HEK293 (cell line): ENCODE results near the gene FAAP100.
A peak's percentile ranks its signal among the peaks of the same experiment; 100 is the strongest.

Source experiments
- ATF2 ChIP-seq: fragments of 450-650 bp; formaldehyde crosslinking; IDR thresholded peaks from 2 replicates; pipeline ENCODE4 v1.5.1; 2016; ENCODE audit warnings: missing biosample characterization, missing genetic modification characterization, low read depth
- BCL11B ChIP-seq: fragments of 450-650 bp; formaldehyde crosslinking; IDR thresholded peaks from 2 replicates; pipeline ENCODE4 v1.5.1; 2016; ENCODE audit warnings: low read depth, missing biosample characterization, missing genetic modification characterization
- HOXC10 ChIP-seq: sonication (generic); formaldehyde crosslinking; IDR thresholded peaks from 2 replicates; pipeline ENCODE4 v1.8.1; 2023; ENCODE audit warnings: mild to moderate bottlenecking, missing genetic modification reagents
- KLF8 ChIP-seq: fragments of 450-650 bp; formaldehyde crosslinking; IDR thresholded peaks from 2 replicates; pipeline ENCODE4 v1.5.1; 2016; ENCODE audit warnings: missing biosample characterization, missing genetic modification characterization
- MYNN ChIP-seq: fragments of 450-650 bp; formaldehyde crosslinking; IDR thresholded peaks from 2 replicates; pipeline ENCODE4 v1.5.1; 2016; ENCODE audit warnings: missing biosample characterization, missing genetic modification characterization, borderline replicate concordance
- MZF1 ChIP-seq: fragments of 450-650 bp; formaldehyde crosslinking; IDR thresholded peaks from 2 replicates; pipeline ENCODE4 v1.5.1; 2017; ENCODE audit warnings: missing biosample characterization, missing genetic modification characterization, borderline replicate concordance
- OVOL3 ChIP-seq: fragments of 450-650 bp; formaldehyde crosslinking; IDR thresholded peaks from 2 replicates; pipeline ENCODE4 v1.5.1; 2016; ENCODE audit warnings: missing biosample characterization, missing genetic modification characterization
- TCF7L2 ChIP-seq: IDR thresholded peaks from 2 replicates; pipeline ENCODE4 v1.6.1; 2011; ENCODE audit warnings: low read depth, mild to moderate bottlenecking, inconsistent platforms, low read length, moderate library complexity, borderline replicate concordance
- WT1 ChIP-seq: fragments of 450-650 bp; formaldehyde crosslinking; IDR thresholded peaks from 2 replicates; pipeline ENCODE4 v1.5.1; 2016; ENCODE audit warnings: missing biosample characterization, missing genetic modification characterization
- YY1 ChIP-seq: fragments of 450-650 bp; formaldehyde crosslinking; IDR thresholded peaks from 2 replicates; pipeline ENCODE4 v1.5.1; 2018; ENCODE audit warnings: missing biosample characterization, missing genetic modification characterization
- ZBTB10 ChIP-seq: fragments of 450-650 bp; formaldehyde crosslinking; IDR thresholded peaks from 2 replicates; pipeline ENCODE4 v1.5.1; 2016; ENCODE audit warnings: missing biosample characterization, missing genetic modification characterization
- ZBTB26 ChIP-seq: fragments of 450-650 bp; formaldehyde crosslinking; optimal IDR thresholded peaks from 2 replicates; pipeline ENCODE3; 2016; ENCODE audit warnings: missing biosample characterization, mild to moderate bottlenecking, missing genetic modification characterization
- ZNF112 ChIP-seq: fragments of 450-650 bp; formaldehyde crosslinking; IDR thresholded peaks from 2 replicates; pipeline ENCODE4 v1.5.0; 2017; ENCODE audit warnings: missing biosample characterization, missing genetic modification characterization
- ZNF121 ChIP-seq: fragments of 450-650 bp; formaldehyde crosslinking; IDR thresholded peaks from 2 replicates; pipeline ENCODE4 v1.5.1; 2016; ENCODE audit warnings: missing biosample characterization, missing genetic modification characterization
- ZNF214 ChIP-seq: fragments of 450-650 bp; formaldehyde crosslinking; IDR thresholded peaks from 2 replicates; pipeline ENCODE4 v1.5.1; 2017; ENCODE audit warnings: missing biosample characterization, mild to moderate bottlenecking, missing genetic modification characterization, borderline replicate concordance
- ZNF280D ChIP-seq: fragments of 450-650 bp; formaldehyde crosslinking; IDR thresholded peaks from 2 replicates; pipeline ENCODE4 v1.5.1; 2016; ENCODE audit warnings: missing biosample characterization, missing genetic modification characterization
- ZNF354C ChIP-seq: fragments of 450-650 bp; formaldehyde crosslinking; IDR thresholded peaks from 2 replicates; pipeline ENCODE4 v1.5.1; 2016; ENCODE audit warnings: missing biosample characterization, missing genetic modification characterization, low read depth, borderline replicate concordance
- ZNF362 ChIP-seq: fragments of 450-650 bp; formaldehyde crosslinking; IDR thresholded peaks from 2 replicates; pipeline ENCODE4 v1.5.1; 2016; ENCODE audit warnings: missing biosample characterization, missing genetic modification characterization
- ZNF366 ChIP-seq: fragments of 450-650 bp; formaldehyde crosslinking; conservative IDR thresholded peaks from 2 replicates; pipeline ENCODE4 v1.5.1; 2016; ENCODE audit warnings: missing biosample characterization, missing genetic modification characterization
- ZNF37A ChIP-seq: fragments of 450-650 bp; IDR thresholded peaks from 2 replicates; pipeline ENCODE4 v1.5.1; 2018; ENCODE audit warnings: missing biosample characterization, missing genetic modification characterization
- ZNF416 ChIP-seq: fragments of 450-650 bp; formaldehyde crosslinking; IDR thresholded peaks from 2 replicates; pipeline ENCODE4 v1.5.1; 2016; ENCODE audit warnings: missing biosample characterization, missing genetic modification characterization
- ZNF530 ChIP-seq: fragments of 450-650 bp; formaldehyde crosslinking; IDR thresholded peaks from 2 replicates; pipeline ENCODE4 v1.5.1; 2016; ENCODE audit warnings: low read depth, missing biosample characterization, missing genetic modification characterization
- ZNF544 ChIP-seq: fragments of 450-650 bp; formaldehyde crosslinking; IDR thresholded peaks from 2 replicates; pipeline ENCODE4 v1.5.0; 2017; ENCODE audit warnings: missing biosample characterization, missing genetic modification characterization
- ZNF558 ChIP-seq: fragments of 450-650 bp; formaldehyde crosslinking; IDR thresholded peaks from 2 replicates; pipeline ENCODE4 v1.5.1; 2016; ENCODE audit warnings: missing biosample characterization, missing genetic modification characterization
- ZNF600 ChIP-seq: fragments of 450-650 bp; formaldehyde crosslinking; IDR thresholded peaks from 2 replicates; pipeline ENCODE4 v1.5.1; 2016; ENCODE audit warnings: missing biosample characterization, missing genetic modification characterization
- ZNF645 ChIP-seq: fragments of 450-650 bp; formaldehyde crosslinking; IDR thresholded peaks from 2 replicates; pipeline ENCODE4; 2016; ENCODE audit warnings: missing biosample characterization, missing genetic modification characterization
- ZNF654 ChIP-seq: fragments of 450-650 bp; formaldehyde crosslinking; IDR thresholded peaks from 2 replicates; pipeline ENCODE4 v1.5.1; 2016; ENCODE audit warnings: low read depth, missing biosample characterization, missing genetic modification characterization
- ZNF660 ChIP-seq: fragments of 450-650 bp; IDR thresholded peaks from 2 replicates; pipeline ENCODE4 v1.5.1; 2018; ENCODE audit warnings: missing biosample characterization, mild to moderate bottlenecking, missing genetic modification characterization
- ZNF664 ChIP-seq: fragments of 450-650 bp; formaldehyde crosslinking; IDR thresholded peaks from 2 replicates; pipeline ENCODE4 v1.5.1; 2016; ENCODE audit warnings: missing biosample characterization, missing genetic modification characterization
- ZSCAN16 ChIP-seq: fragments of 450-650 bp; formaldehyde crosslinking; IDR thresholded peaks from 2 replicates; pipeline ENCODE4 v1.5.1; 2016; ENCODE audit warnings: missing biosample characterization, missing genetic modification characterization

Gene FAAP100

GRCh38 chr17:81511804-81512561 is 40.2 kb downstream of the FAAP100 start (continued):
- TF ChIP-seq YY1 (tag by site-specific recombination) (0 out of 2 replicates have a peak, but pooled peaks have one; percentile 12), BCL11B (peak; percentile 72; the same call in 1 of the 2 replicates), ZSCAN16 (tag by site-specific recombination) (no peak), ZNF37A (tag by site-specific recombination) (no peak), OVOL3 (tag by site-specific recombination) (no peak), ZNF416 (tag by site-specific recombination) (0 out of 2 replicates have a peak, but pooled peaks have one; percentile 5), MYNN (no peak), ZNF558 (tag by site-specific recombination) (no peak), ZNF530 (no peak), ZBTB10 (tag by site-specific recombination) (no peak; the same call in none of the 2 replicates), ZNF121 (tag by site-specific recombination) (no peak), WT1 (tag by site-specific recombination) (peak; percentile 32), ZNF362 (no peak), ZNF664 (tag by site-specific recombination) (no peak), ZBTB26 (peak; percentile 33), ZNF354C (tag by site-specific recombination) (no peak), KLF8 (0 out of 2 replicates have a peak, but pooled peaks have one; percentile 41), ZNF280D (tag by site-specific recombination) (no peak), ZNF660 (no peak), ZNF214 (tag by site-specific recombination) (no peak), ZNF544 (tag by site-specific recombination) (no peak), ZNF600 (tag by site-specific recombination) (peak; percentile 42; the same call in 1 of the 2 replicates), ZNF112 (tag by site-specific recombination) (no peak), MZF1 (tag by site-specific recombination) (no peak), ZNF645 (tag by site-specific recombination) (no peak; the same call in 1 of the 2 replicates), HOXC10 (CRISPR knock-in tag) (peak; percentile 78; the same call in 1 of the 2 replicates), TCF7L2 (no peak), ATF2 (tag by site-specific recombination) (no peak), ZNF366 (no peak), ZNF654 (tag by site-specific recombination) (no peak)
